Measurements from ENCODE around the gene FBXO17.

The FBXO17 gene

GRCh38 chr19:38912600-38913514, 62.7 kb downstream of the FBXO17 start:
- no peak for DNase-seq

DNA sequence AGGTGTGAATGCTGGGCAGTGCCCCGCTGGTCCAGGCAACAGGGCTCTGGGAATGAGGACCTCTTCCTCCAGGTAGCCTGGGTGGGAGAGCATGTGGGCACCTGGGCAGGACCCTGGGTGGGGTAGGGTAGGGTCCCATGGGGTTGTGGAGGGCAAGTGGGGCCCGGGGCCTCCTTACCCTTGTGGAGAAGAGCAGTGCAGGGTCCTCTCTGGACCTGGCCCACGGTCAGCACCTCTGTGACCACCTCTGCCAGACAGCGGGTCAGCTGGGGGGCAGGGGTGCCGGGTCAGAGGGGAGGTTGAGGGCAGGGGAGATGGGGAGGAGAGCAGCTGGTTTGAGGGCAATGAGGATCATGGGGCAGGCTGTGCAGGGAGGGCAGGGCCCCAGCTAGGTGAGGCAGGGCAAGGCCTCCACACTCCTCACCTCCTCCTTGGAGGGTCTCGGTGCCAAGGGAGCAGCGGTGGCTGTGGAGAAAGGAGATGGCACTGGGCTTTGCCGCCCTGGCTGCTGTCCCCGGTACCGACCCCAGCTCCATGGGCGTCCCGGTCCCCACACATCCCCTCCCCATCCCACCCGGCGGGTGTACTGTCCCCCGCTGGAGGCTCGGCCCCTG, 64.0 kb downstream of the FBXO17 start:
- no peak for DNase-seq

GRCh38 chr19:38910488-38910887, 65.1 kb downstream of the FBXO17 start:
- DNase-seq = no peak

GRCh38 chr19:38908911-38909310, 66.6 kb downstream of the FBXO17 start:
- no peak for DNase-seq

DNA sequence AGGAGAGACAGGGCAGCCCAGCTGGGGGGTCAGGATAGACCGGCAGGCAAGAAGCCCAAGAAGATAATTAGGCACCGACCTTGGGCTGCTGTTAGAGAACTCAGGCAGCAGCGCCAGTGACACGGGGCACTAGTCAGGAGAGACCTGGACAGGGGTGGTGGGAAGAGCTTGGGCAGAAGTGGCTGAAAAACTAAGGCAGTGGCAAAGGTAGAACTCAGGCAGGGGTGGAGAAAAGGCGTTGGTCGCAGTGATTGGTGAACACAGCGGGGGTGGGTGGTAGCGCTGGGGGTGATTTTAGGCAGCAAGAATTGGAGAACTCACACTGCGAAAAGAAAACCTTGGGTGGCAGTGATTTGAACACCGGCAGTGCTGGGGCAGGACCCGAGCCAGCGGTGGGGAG, 67.9 kb downstream of the FBXO17 start:
- no peak for DNase-seq

- DNase-seq = no peak
Observed at GRCh38 chr19:38907227-38907626, 68.3 kb downstream of the FBXO17 start.

DNA sequence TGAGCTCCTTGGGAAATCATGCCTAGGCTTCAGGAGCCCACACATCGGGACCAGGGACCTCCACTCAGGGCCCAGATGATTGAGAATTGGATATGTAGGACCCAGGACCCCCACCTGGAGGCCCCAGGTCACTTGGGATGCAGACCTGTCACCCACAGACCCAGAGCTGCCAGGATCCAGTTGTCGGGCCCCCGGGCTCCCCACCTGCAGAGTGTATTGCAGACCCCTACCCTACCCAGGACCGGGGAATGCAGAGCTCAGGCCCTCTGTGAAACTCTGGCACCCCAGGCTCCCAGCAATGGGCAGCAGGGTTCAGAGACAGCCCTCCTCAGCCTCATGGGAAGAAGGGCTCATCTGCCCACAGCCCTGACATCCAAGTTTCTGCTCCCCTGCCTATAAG, 69.9 kb downstream of the FBXO17 start:
- DNase-seq = no peak

GRCh38 chr19:38904581-38905539, 70.7 kb downstream of the FBXO17 start:
- DNase-seq = no peak

- DNase-seq = no peak
Observed at GRCh38 chr19:38901683-38902082, 73.9 kb downstream of the FBXO17 start.

DNA sequence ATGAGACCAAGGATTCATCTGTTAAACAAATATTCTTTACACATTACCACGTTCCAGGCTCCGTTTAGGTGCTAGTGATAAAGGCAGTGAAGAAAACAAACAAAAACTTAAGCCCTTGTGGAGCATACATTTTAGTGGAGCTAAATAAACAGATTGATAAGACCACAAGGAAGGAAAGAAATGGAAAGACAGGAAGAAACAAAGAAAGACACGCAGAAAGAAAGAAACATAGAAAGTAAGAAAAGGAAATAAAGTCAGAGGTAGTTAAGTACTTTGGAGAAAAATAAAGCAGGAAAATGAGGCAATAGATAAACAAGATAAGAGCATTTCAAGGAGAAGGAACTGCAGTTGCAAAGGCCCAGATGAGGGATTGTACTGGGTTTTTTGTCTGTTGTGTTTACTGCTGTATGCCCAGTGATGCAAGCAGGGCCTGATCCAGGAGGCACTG, 74.8 kb downstream of the FBXO17 start:
- no peak for DNase-seq

- DNase-seq = no peak
Observed at GRCh38 chr19:38900202-38900629, 75.3 kb downstream of the FBXO17 start.

DNA sequence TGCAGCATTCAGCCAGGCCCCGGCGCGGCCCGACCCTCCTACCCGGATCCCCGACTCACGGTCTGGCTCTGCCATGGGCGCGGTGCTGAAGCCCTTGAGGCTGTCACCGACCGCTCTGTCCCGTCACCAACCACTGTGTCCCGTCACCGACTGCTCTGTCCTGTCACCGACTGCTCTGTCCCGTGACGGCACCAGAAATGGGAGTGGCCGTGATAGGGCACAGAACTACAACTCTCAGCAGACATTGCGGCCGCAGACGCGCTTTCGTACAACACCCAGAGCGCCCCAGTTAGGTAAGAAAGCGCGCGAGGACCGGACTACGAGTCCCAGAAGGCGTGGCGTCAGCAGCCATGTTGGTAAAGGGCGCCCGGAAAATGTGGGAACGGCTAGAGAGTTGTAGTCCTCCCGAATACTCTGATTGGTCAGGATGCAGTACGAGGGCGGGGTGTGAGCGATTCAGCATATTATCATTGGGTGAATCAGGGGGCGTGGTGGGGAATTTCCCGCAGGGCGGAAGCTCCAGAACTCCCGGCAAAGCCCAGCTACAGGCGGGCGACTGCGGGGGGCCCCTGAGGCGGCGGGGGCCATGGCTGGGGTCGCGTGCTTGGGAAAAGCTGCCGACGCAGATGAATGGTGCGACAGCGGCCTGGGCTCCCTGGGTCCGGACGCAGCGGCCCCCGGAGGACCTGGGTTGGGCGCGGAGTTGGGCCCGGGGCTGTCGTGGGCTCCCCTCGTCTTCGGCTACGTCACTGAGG, 75.9 kb downstream of the FBXO17 start, which contains the start of the genes NFKBIB and SIRT2:
Gene NFKBIB (plus strand): TSS at position 523 of the 755 bp plus-strand sequence. CDS start 64 bp downstream, at position 587.
Gene SIRT2 (minus strand): TSS at position 172 of the 755 bp plus-strand sequence. CDS start 97 bp downstream, at position 75.
- peak; percentile 98 for DNase-seq

GRCh38 chr19:38898788-38899446, 76.6 kb downstream of the FBXO17 start:
- no peak for DNase-seq

DNA sequence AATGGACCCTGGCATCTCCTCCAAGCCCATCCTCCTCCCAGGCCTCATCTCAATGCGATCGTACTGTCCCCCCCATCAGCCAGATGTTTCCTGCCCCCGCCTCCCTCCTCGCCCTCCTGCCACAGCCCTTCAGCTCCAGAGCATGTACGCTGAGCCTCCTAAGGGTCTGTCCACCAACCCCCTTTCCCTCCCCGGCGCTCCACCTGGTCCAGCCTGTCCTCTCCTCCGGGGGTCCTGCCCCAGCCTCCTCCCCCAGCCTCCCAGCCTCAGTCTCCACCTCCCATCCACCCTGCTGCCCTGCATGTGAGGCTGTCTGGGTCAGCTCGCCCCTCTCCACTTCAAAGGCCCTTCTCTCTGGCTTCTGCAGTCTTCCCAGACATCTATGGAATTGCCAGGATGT, 80.6 kb downstream of the FBXO17 start:
- DNase-seq = no peak

DNA sequence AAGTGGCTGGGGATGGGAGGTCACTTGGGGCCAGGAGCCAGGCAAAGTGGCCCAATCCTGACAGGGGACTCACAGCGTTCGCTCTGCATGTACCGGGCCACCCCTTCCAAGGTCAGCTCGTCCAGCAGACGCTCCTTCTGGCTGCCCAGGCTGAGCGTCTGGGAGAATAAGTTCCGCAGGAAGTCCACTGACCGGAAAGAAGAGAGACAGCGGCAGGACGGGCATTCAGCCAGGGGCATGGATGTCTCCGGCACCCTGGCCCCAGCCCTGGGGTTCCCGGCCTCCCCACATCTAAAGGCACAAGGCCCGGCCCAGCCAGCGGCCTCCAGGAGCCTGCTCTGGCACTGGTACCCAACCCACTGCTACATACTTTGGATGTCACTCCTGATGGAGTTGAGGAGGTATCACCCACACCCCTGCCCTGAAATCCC, 82.2 kb downstream of the FBXO17 start:
- DNase-seq = no peak

GRCh38 chr19:38892841-38893240, 82.7 kb downstream of the FBXO17 start:
- DNase-seq = no peak

- no peak for DNase-seq
Observed at GRCh38 chr19:38891771-38892170, 83.8 kb downstream of the FBXO17 start.
